HepG2 (cell line): ENCODE data around the gene NANOS1. TPM values are rescaled to one million over a fixed set of nuclear protein-coding genes. Genes with fewer than 3 reads are reported as not detected.

Source experiments
- BORCS8-MEF2B ChIP-seq: sonication (generic); formaldehyde crosslinking; IDR thresholded peaks from 2 replicates; pipeline ENCODE4 v1.8.0; 2022; ENCODE audit warnings: mild to moderate bottlenecking, missing genetic modification reagents
- DMAP1 ChIP-seq: IDR thresholded peaks from 2 replicates; pipeline ENCODE4 v1.6.1; 2016
- ELF1 ChIP-seq: sonication (generic); formaldehyde crosslinking; IDR thresholded peaks from 2 replicates; pipeline ENCODE4 v1.4.0; 2020; ENCODE audit warnings: missing genetic modification reagents
- FOSL1 ChIP-seq: sonication (generic); formaldehyde crosslinking; IDR thresholded peaks from 2 replicates; pipeline ENCODE4 v1.9.0; 2021; ENCODE audit warnings: missing genetic modification reagents, borderline replicate concordance
- HDAC6 ChIP-seq: fragments of 200-600 bp; sonication (generic); IDR thresholded peaks from 2 replicates; pipeline ENCODE4 v1.7.0; 2017; ENCODE audit warnings: mild to moderate bottlenecking, antibody characterized with exemption, low read length, low read depth
- HNRNPL ChIP-seq: fragments of 200-400 bp; formaldehyde crosslinking; IDR thresholded peaks from 2 replicates; pipeline ENCODE4 v1.6.1; 2017; ENCODE audit warnings: mild to moderate bottlenecking, low read depth, low read length
- NRL ChIP-seq: sonication (generic); formaldehyde crosslinking; IDR thresholded peaks from 2 replicates; pipeline ENCODE4 v1.5.0; 2020; ENCODE audit warnings: missing genetic modification reagents, mild to moderate bottlenecking, moderate library complexity, borderline replicate concordance
- PHF21A ChIP-seq: sonication (generic); formaldehyde crosslinking; IDR thresholded peaks from 2 replicates; pipeline ENCODE4 v1.5.0; 2020; ENCODE audit warnings: mild to moderate bottlenecking, missing genetic modification reagents
- PHF8 ChIP-seq: sonication (generic); formaldehyde crosslinking; IDR thresholded peaks from 2 replicates; pipeline ENCODE4 v1.5.0; 2020; ENCODE audit warnings: missing genetic modification reagents
- RBFOX2 ChIP-seq: fragments of 200-400 bp; formaldehyde crosslinking; IDR thresholded peaks from 2 replicates; pipeline ENCODE4 v1.6.1; 2017; ENCODE audit warnings: low read depth, mild to moderate bottlenecking, low read length
- RXRA ChIP-seq: sonication (generic); formaldehyde crosslinking; IDR thresholded peaks from 2 replicates; pipeline ENCODE4 v1.5.1; 2020; ENCODE audit warnings: missing genetic modification reagents
- THAP11 ChIP-seq: IDR thresholded peaks from 2 replicates; pipeline ENCODE4 v1.6.1; 2016; ENCODE audit warnings: missing biosample characterization, missing genetic modification reagents
- ZNF891 ChIP-seq: sonication (generic); formaldehyde crosslinking; IDR thresholded peaks from 2 replicates; pipeline ENCODE4 v1.5.0; 2020; ENCODE audit warnings: mild to moderate bottlenecking, missing genetic modification reagents
- polyA plus RNA-seq, 8 experiments: library from polyadenylated mRNA; depleted of rRNA in 3 of 8; stranded (reverse) in 7 of 8; unstranded in 1 of 8; fragments of >200 nt; fragmentation: Illumina TruSeq in 4 of 8; extraction: Trizol in 4 of 8; gene quantifications; 2 replicates each; pipeline versions ENCODE4 v1.2.1 to v1.2.3, GENCODE V29; 2011 to 2016; ENCODE audit warnings: low read depth in 4 of 8, missing spikeins in 1 of 8, mixed read lengths in 1 of 8; ENCODE audit not compliant: insufficient read depth in 1 of 8
- total RNA-seq, 5 experiments: library from RNA; depleted of rRNA; stranded (reverse); fragments of >200 nt; fragmentation: Illumina TruSeq; extraction: Trizol; gene quantifications; 2 replicates each; pipeline ENCODE4 v1.2.3, GENCODE V29; 2016; ENCODE audit warnings: low read depth in 1 of 5
- TF ChIP-seq, protein P1 (sequence below): sonication (generic); formaldehyde crosslinking; IDR thresholded peaks from 2 replicates; pipeline ENCODE4 v1.4.0; 2020; ENCODE audit warnings: missing genetic modification reagents
- TF ChIP-seq, protein P2 (sequence below): sonication (generic); formaldehyde crosslinking; conservative IDR thresholded peaks from 2 replicates; pipeline ENCODE4 v1.4.0; 2020; ENCODE audit warnings: missing genetic modification reagents
- TF ChIP-seq, protein P3 (sequence below): sonication (generic); formaldehyde crosslinking; IDR thresholded peaks from 2 replicates; pipeline ENCODE4 v1.5.0; 2020; ENCODE audit warnings: missing genetic modification reagents, mild to moderate bottlenecking, borderline replicate concordance
- TF ChIP-seq, protein P4 (sequence below): sonication (generic); formaldehyde crosslinking; IDR thresholded peaks from 2 replicates; pipeline ENCODE4 v1.5.0; 2020; ENCODE audit warnings: mild to moderate bottlenecking, missing genetic modification reagents

The NANOS1 gene
- total and polyA plus RNA-seq, 2 of the 13 experiments (the other 11 are each of a cell fraction or from before 2014, with no cell fraction given), result 1.7 to 2.2 TPM

GRCh38 chr10:119080521-119081259 is 51.2 kb downstream of the NANOS1 start, which contains the start of gene EIF3A (continued):
- TF ChIP-seq, protein P1, sequence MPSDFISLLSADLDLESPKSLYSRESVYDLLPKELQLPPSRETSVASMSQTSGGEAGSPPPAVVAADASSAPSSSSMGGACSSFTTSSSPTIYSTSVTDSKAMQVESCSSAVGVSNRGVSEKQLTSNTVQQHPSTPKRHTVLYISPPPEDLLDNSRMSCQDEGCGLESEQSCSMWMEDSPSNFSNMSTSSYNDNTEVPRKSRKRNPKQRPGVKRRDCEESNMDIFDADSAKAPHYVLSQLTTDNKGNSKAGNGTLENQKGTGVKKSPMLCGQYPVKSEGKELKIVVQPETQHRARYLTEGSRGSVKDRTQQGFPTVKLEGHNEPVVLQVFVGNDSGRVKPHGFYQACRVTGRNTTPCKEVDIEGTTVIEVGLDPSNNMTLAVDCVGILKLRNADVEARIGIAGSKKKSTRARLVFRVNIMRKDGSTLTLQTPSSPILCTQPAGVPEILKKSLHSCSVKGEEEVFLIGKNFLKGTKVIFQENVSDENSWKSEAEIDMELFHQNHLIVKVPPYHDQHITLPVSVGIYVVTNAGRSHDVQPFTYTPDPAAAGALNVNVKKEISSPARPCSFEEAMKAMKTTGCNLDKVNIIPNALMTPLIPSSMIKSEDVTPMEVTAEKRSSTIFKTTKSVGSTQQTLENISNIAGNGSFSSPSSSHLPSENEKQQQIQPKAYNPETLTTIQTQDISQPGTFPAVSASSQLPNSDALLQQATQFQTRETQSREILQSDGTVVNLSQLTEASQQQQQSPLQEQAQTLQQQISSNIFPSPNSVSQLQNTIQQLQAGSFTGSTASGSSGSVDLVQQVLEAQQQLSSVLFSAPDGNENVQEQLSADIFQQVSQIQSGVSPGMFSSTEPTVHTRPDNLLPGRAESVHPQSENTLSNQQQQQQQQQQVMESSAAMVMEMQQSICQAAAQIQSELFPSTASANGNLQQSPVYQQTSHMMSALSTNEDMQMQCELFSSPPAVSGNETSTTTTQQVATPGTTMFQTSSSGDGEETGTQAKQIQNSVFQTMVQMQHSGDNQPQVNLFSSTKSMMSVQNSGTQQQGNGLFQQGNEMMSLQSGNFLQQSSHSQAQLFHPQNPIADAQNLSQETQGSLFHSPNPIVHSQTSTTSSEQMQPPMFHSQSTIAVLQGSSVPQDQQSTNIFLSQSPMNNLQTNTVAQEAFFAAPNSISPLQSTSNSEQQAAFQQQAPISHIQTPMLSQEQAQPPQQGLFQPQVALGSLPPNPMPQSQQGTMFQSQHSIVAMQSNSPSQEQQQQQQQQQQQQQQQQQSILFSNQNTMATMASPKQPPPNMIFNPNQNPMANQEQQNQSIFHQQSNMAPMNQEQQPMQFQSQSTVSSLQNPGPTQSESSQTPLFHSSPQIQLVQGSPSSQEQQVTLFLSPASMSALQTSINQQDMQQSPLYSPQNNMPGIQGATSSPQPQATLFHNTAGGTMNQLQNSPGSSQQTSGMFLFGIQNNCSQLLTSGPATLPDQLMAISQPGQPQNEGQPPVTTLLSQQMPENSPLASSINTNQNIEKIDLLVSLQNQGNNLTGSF (CRISPR knock-in tag), result no peak; the same call in 1 of the 2 replicates
- TF ChIP-seq HDAC6 (no peak), DMAP1 (peak; percentile 96), NRL (CRISPR knock-in tag) (peak; percentile 70), BORCS8-MEF2B (CRISPR knock-in tag) (peak; percentile 29), THAP11 (CRISPR knock-in tag) (peak; percentile 84), PHF21A (peak; percentile 76), RXRA (CRISPR knock-in tag) (peak; percentile 45), HNRNPL (no peak), ZNF891 (CRISPR knock-in tag) (peak; percentile 61; the same call in 1 of the 2 replicates), RBFOX2 (peak; percentile 99), FOSL1 (CRISPR knock-in tag) (no peak), ELF1 (CRISPR knock-in tag) (no peak; the same call in 1 of the 2 replicates), PHF8 (CRISPR knock-in tag) (peak; percentile 95)
- TF ChIP-seq, protein P2, sequence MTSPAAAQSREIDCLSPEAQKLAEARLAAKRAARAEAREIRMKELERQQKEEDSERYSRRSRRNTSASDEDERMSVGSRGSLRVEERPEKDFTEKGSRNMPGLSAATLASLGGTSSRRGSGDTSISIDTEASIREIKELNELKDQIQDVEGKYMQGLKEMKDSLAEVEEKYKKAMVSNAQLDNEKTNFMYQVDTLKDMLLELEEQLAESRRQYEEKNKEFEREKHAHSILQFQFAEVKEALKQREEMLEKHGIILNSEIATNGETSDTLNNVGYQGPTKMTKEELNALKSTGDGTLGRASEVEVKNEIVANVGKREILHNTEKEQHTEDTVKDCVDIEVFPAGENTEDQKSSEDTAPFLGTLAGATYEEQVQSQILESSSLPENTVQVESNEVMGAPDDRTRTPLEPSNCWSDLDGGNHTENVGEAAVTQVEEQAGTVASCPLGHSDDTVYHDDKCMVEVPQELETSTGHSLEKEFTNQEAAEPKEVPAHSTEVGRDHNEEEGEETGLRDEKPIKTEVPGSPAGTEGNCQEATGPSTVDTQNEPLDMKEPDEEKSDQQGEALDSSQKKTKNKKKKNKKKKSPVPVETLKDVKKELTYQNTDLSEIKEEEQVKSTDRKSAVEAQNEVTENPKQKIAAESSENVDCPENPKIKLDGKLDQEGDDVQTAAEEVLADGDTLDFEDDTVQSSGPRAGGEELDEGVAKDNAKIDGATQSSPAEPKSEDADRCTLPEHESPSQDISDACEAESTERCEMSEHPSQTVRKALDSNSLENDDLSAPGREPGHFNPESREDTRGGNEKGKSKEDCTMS (CRISPR knock-in tag), result no peak
- TF ChIP-seq, protein P3, sequence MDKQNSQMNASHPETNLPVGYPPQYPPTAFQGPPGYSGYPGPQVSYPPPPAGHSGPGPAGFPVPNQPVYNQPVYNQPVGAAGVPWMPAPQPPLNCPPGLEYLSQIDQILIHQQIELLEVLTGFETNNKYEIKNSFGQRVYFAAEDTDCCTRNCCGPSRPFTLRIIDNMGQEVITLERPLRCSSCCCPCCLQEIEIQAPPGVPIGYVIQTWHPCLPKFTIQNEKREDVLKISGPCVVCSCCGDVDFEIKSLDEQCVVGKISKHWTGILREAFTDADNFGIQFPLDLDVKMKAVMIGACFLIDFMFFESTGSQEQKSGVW (CRISPR knock-in tag), result no peak; the same call in 1 of the 2 replicates
- TF ChIP-seq, protein P4, sequence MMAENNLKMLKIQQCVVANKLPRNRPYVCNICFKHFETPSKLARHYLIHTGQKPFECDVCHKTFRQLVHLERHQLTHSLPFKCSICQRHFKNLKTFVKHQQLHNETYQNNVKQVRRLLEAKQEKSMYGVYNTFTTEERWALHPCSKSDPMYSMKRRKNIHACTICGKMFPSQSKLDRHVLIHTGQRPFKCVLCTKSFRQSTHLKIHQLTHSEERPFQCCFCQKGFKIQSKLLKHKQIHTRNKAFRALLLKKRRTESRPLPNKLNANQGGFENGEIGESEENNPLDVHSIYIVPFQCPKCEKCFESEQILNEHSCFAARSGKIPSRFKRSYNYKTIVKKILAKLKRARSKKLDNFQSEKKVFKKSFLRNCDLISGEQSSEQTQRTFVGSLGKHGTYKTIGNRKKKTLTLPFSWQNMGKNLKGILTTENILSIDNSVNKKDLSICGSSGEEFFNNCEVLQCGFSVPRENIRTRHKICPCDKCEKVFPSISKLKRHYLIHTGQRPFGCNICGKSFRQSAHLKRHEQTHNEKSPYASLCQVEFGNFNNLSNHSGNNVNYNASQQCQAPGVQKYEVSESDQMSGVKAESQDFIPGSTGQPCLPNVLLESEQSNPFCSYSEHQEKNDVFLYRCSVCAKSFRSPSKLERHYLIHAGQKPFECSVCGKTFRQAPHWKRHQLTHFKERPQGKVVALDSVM (CRISPR knock-in tag), result peak; percentile 28; the same call in 1 of the 2 replicates
